GM12873 (cell line): ENCODE measurements around the gene SMC6.

ENCODE experiments used
- CTCF ChIP-seq: IDR thresholded peaks from 2 replicates; pipeline ENCODE4 v1.5.1; 2012; ENCODE audit warnings: low read depth, mild to moderate bottlenecking, moderate library complexity, low read length, control low read depth; ENCODE audit not compliant: insufficient read depth; ENCODE audit errors: missing control alignments

Gene SMC6

GRCh38 chr2:17689010-17689409 lies 64.6 kb downstream of the SMC6 start:
- TF ChIP-seq CTCF, result no peak

DNA sequence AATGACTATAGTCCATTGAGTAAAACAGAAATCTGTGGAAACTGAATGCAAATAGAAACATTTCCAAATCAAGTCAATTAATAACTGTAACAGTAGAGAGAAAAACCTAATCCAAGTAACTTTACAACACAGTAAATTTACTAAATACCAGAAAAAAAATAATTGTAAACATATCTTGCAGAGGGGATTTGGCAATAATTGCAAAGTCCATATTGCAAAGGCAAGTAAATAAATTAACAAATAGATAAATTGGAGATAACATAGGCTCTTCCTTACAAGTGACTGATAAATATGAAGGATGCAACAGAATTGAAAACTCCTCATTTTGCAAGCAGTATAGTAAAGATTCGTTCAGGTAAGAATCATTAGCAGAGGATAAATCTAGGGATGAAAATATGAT lies 65.0 kb downstream of the SMC6 start:
- no peak for TF ChIP-seq CTCF

- TF ChIP-seq CTCF, result no peak
These were observed 69.6 kb downstream of the SMC6 start for GRCh38 chr2:17683981-17684380.

- no peak for TF ChIP-seq CTCF
These were observed 71.3 kb downstream of the SMC6 start for GRCh38 chr2:17682098-17682857.

DNA sequence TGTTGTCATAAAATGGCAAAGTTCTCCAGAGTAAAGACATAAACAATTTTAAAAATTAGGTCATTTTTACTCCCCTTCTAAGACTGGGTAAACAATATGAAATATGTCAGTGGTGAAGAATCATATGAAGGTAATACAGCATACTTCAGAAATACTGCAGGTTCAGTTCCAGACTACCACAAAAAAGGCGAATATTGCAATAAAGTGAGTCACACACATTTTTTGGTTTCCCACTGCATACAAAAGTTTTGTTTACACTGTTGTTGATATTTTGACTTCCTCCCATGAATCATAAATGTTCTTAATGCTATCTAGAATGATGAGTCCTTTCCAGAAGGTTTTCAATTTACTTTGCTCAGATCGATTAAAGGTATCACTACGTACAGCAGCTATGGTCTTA lies 73.5 kb downstream of the SMC6 start:
- TF ChIP-seq CTCF, result no peak

DNA sequence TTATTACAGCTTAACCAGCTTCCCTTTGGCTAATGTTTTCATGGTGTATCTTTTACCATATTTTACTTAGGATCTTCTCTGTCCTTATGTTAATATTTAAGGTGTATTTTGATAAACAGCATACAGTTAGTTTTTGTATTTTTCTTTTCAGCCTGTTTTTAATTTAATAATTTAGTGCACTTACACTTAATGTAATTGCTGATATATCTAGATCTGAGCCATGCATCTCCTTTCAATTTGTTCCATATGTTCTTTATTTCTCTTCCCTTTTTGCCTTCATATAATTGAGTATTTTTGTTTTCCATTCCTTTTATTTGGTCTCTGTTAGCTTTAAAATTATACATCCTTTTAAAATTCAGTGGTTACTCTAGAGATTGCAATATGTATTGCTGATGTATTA lies 78.8 kb downstream of the SMC6 start:
- TF ChIP-seq CTCF, result no peak

DNA sequence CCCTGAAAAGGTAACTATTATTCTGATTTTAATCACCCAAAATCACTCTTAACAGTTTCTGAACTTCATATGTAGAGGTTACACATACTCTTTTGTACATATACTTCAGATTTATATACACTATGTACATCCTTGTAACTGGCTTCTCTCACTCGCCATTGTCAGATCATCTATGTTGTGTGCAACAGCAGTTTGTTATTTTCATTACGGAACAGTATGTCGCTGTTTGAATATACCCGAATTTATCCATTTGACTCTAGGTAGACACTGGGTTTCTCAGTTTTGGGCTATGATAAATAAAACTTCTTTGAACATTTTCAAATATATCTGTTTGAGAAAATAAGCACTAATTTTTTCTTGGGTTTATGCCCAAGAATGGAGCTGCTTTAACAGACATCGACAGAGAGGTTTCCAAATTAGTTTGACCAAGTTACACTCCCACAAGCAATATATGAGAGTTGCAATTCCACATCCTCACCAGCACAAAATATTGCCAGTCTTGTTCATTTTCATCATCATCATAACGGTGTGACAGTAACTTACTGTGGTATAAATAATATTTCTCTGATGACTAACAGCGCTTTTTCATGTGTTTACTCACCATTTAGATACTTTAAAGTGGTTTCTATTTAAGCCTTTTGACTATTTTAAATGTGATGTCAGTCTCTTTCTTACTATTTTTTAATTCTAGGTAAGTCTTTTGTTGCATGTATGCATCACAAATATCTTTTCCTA lies 80.9 kb downstream of the SMC6 start:
- TF ChIP-seq CTCF, result no peak
